DND-41 (cell line): ENCODE data around the gene ATP6V0A1.

Experiments
- CTCF ChIP-seq: IDR thresholded peaks from 2 replicates; pipeline ENCODE4 v1.5.1; 2012; ENCODE audit warnings: borderline replicate concordance, low read length, moderate library complexity, mild to moderate bottlenecking; ENCODE audit not compliant: poor library complexity, severe bottlenecking; ENCODE audit errors: extremely low read depth
- EZH2 ChIP-seq: IDR thresholded peaks from 3 replicates; pipeline ENCODE4 v1.6.1; 2012; ENCODE audit warnings: borderline replicate concordance, low read depth, mild to moderate bottlenecking, moderate library complexity, low read length, inconsistent platforms; ENCODE audit not compliant: severe bottlenecking

GRCh38 chr17:42409523-42410318, 49.0 kb upstream of the ATP6V0A1 start:
- TF ChIP-seq CTCF (no peak), EZH2 (no peak)
